OCI-LY3 (cell line): Measurements from ENCODE around the gene MED17.

Experiments
- EZH2phosphoT487 ChIP-seq: fragments of 200-600 bp; shearing (Covaris generic); IDR thresholded peaks from 2 replicates; pipeline ENCODE4 v1.6.1; 2018; ENCODE audit warnings: antibody characterized with exemption, mixed run types, low read depth
- TF ChIP-seq, protein P1 (sequence below): fragments of 200-600, 300-600 bp; sonication (generic); IDR thresholded peaks from 2 replicates; pipeline ENCODE4 v1.5.1; 2014; ENCODE audit warnings: antibody characterized with exemption, low read length, low read depth

DNA sequence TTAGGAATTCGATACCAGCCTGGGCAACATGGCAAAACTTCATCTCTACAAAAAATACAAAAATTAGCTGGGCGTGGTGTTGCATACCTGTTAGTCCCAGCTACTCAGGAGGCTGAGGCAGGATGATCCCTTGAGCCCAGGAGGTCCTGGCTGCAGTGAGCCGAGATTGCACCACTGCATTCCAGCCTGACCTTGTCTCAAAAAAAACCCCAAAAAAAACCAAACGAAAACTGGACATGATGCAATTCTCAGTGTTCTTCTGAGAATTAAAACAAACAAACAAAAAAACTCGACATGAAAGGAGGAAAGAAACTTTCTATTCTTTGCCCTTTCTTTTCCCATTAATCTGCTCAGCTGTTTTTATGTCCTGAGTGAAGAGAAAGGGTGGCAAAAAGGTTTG lies 7.4 kb downstream of the MED17 start:
- TF ChIP-seq, protein P1, sequence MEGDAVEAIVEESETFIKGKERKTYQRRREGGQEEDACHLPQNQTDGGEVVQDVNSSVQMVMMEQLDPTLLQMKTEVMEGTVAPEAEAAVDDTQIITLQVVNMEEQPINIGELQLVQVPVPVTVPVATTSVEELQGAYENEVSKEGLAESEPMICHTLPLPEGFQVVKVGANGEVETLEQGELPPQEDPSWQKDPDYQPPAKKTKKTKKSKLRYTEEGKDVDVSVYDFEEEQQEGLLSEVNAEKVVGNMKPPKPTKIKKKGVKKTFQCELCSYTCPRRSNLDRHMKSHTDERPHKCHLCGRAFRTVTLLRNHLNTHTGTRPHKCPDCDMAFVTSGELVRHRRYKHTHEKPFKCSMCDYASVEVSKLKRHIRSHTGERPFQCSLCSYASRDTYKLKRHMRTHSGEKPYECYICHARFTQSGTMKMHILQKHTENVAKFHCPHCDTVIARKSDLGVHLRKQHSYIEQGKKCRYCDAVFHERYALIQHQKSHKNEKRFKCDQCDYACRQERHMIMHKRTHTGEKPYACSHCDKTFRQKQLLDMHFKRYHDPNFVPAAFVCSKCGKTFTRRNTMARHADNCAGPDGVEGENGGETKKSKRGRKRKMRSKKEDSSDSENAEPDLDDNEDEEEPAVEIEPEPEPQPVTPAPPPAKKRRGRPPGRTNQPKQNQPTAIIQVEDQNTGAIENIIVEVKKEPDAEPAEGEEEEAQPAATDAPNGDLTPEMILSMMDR = no peak
- TF ChIP-seq EZH2phosphoT487 = no peak
